ENCODE results near the gene PRKG1.

Gene PRKG1

GRCh38 chr10:51074238-51075028 lies at the start of gene PRKG1:
Gene PRKG1 (plus strand): TSS chr10:51074487.
- DNase-seq (ENCODE audit: low read depth in 2 of 3, low spot score in 1 of 3) = no peak

GRCh38 chr10:51028420-51028819 lies 45.9 kb upstream of the PRKG1 start:
- DNase-seq (ENCODE audit: low read depth in 2 of 3, low spot score in 1 of 3) = no peak

GRCh38 chr10:51029172-51029641 lies 45.1 kb upstream of the PRKG1 start:
- DNase-seq (ENCODE audit: low read depth in 2 of 3, low spot score in 1 of 3) = no peak

GRCh38 chr10:51030480-51030879 lies 43.8 kb upstream of the PRKG1 start:
- DNase-seq (ENCODE audit: low read depth in 2 of 3, low spot score in 1 of 3) = no peak

- no peak for DNase-seq (ENCODE audit: low read depth in 2 of 3, low spot score in 1 of 3)
Measured at GRCh38 chr10:51031950-51032349, 42.3 kb upstream of the PRKG1 start.

GRCh38 chr10:51034769-51035168 lies 39.5 kb upstream of the PRKG1 start:
- no peak for DNase-seq (ENCODE audit: low read depth in 2 of 3, low spot score in 1 of 3)

- no peak for DNase-seq (ENCODE audit: low read depth in 2 of 3, low spot score in 1 of 3)
Measured at GRCh38 chr10:51035344-51035743, 38.9 kb upstream of the PRKG1 start.

GRCh38 chr10:51045871-51046270 lies 28.4 kb upstream of the PRKG1 start:
- DNase-seq (ENCODE audit: low read depth in 2 of 3, low spot score in 1 of 3) = no peak

GRCh38 chr10:51046654-51047053 lies 27.6 kb upstream of the PRKG1 start:
- no peak for DNase-seq (ENCODE audit: low read depth in 2 of 3, low spot score in 1 of 3)

- DNase-seq (ENCODE audit: low read depth in 2 of 3, low spot score in 1 of 3) = no peak
Measured at GRCh38 chr10:51047857-51048256, 26.4 kb upstream of the PRKG1 start.

- DNase-seq (ENCODE audit: low read depth in 2 of 3, low spot score in 1 of 3) = no peak
Measured at GRCh38 chr10:51048792-51049191, 25.5 kb upstream of the PRKG1 start.

GRCh38 chr10:51052163-51052562 lies 22.1 kb upstream of the PRKG1 start:
- DNase-seq (ENCODE audit: low read depth in 2 of 3, low spot score in 1 of 3) = no peak

GRCh38 chr10:51057925-51058324 lies 16.4 kb upstream of the PRKG1 start:
- DNase-seq (ENCODE audit: low read depth in 2 of 3, low spot score in 1 of 3) = no peak

- no peak for DNase-seq (ENCODE audit: low read depth in 2 of 3, low spot score in 1 of 3)
Measured at GRCh38 chr10:51063166-51063565, 11.1 kb upstream of the PRKG1 start.

GRCh38 chr10:51063659-51064535 lies 10.4 kb upstream of the PRKG1 start:
- no peak for DNase-seq (ENCODE audit: low read depth in 2 of 3, low spot score in 1 of 3)

- DNase-seq (ENCODE audit: low read depth in 2 of 3, low spot score in 1 of 3) = no peak
Measured at GRCh38 chr10:51066231-51066630, 8.1 kb upstream of the PRKG1 start.

GRCh38 chr10:51072210-51072609 lies 2.1 kb upstream of the PRKG1 start:
- no peak for DNase-seq (ENCODE audit: low read depth in 2 of 3, low spot score in 1 of 3)

GRCh38 chr10:51072921-51073434 lies 1.3 kb upstream of the PRKG1 start:
- DNase-seq (ENCODE audit: low read depth in 2 of 3, low spot score in 1 of 3) = no peak

- no peak for DNase-seq (ENCODE audit: low read depth in 2 of 3, low spot score in 1 of 3)
Measured at GRCh38 chr10:51073453-51074237, 642 bp upstream of the PRKG1 start.

- DNase-seq (ENCODE audit: low read depth in 2 of 3, low spot score in 1 of 3) = no peak
Measured at GRCh38 chr10:51075043-51075872, 971 bp downstream of the PRKG1 start.

Measured in stimulated activated CD4-positive, alpha-beta T cell treated with anti-CD3 and anti-CD28 coated beads, Interleukin-12 subunit alpha, Interleukin-12 subunit beta, amount 100 ng/mL, for 48 hours (primary cell).